CD8-positive, alpha-beta memory T cell (primary cell): Measurements from ENCODE around the gene CFAP57. TPM values are rescaled to one million over a fixed set of nuclear protein-coding genes. Genes with fewer than 3 reads are reported as not detected.

Experiments used
- CTCF ChIA-PET: fragments of 350-600 bp; sonication (Branson Sonifier 250); formaldehyde crosslinking; loops from one replicate; lab custom pipeline; 2021; ENCODE audit warnings: antibody characterized with exemption; lab: Charles Lee
- POLR2A ChIA-PET: fragments of 350-600 bp; sonication (Branson Sonifier 250); formaldehyde crosslinking; loops from one replicate; lab custom pipeline; 2021; ENCODE audit warnings: antibody characterized with exemption; lab: Charles Lee
- DNase-seq, 5 donors: peaks; one replicate each; pipeline versions ENCODE4 v3.0.0 to v3.0.0-alpha.2; 2020 to 2022; ENCODE audit warnings: mixed read lengths in 1 of 5
- H3K27ac ChIP-seq: one replicate; pipeline ENCODE4 v1.7.0; 2013; ENCODE audit warnings: low read depth, mild to moderate bottlenecking, low read length, moderate library complexity
- H3K27me3 ChIP-seq: 2 replicates; pipeline ENCODE4 v1.7.0; 2013; ENCODE audit warnings: low read length, mild to moderate bottlenecking; ENCODE audit not compliant: insufficient read depth, poor library complexity, severe bottlenecking
- H3K36me3 ChIP-seq: 2 replicates; pipeline ENCODE4 v1.7.0; 2013; ENCODE audit warnings: mild to moderate bottlenecking, low read length, moderate library complexity; ENCODE audit not compliant: insufficient read depth
- H3K4me1 ChIP-seq: 2 replicates; pipeline ENCODE4 v1.7.0; 2013; ENCODE audit warnings: mild to moderate bottlenecking, low read length, moderate library complexity; ENCODE audit not compliant: insufficient read depth
- H3K4me3 ChIP-seq: 2 replicates; pipeline ENCODE4 v1.7.0; 2013; ENCODE audit warnings: mild to moderate bottlenecking, low read length
- H3K9me3 ChIP-seq: 2 replicates; pipeline ENCODE4 v1.7.0; 2013; ENCODE audit warnings: mild to moderate bottlenecking, low read length
- H3K27ac Mint-ChIP-seq, 8 donors: one replicate each; pipeline ENCODE4 v1.8.0; 2020 to 2021; ENCODE audit warnings: mixed read lengths in 8 of 8, mild to moderate bottlenecking in 6 of 8, inconsistent platforms in 3 of 8, moderate library complexity in 3 of 8
- H3K27me3 Mint-ChIP-seq, 2 donors: one replicate each; pipeline ENCODE4 v1.8.0; 2020 to 2021; ENCODE audit warnings: mixed read lengths in 2 of 2, mild to moderate bottlenecking in 1 of 2, moderate library complexity in 1 of 2
- H3K36me3 Mint-ChIP-seq, 3 donors: one replicate each; pipeline ENCODE4 v1.8.0; 2020 to 2021; ENCODE audit warnings: mixed read lengths in 3 of 3, inconsistent platforms in 1 of 3, mild to moderate bottlenecking in 1 of 3
- H3K4me1 Mint-ChIP-seq, 3 donors: one replicate each; pipeline ENCODE4 v1.8.0; 2020 to 2021; ENCODE audit warnings: mixed read lengths in 3 of 3, inconsistent platforms in 1 of 3, mild to moderate bottlenecking in 1 of 3
- H3K4me3 Mint-ChIP-seq, 7 donors: one replicate each; pipeline ENCODE4 v1.8.0; 2020 to 2021; ENCODE audit warnings: mixed read lengths in 7 of 7, mild to moderate bottlenecking in 6 of 7, moderate library complexity in 4 of 7, inconsistent platforms in 2 of 7
- H3K9me3 Mint-ChIP-seq, 5 donors: one replicate each; pipeline ENCODE4 v1.8.0; 2020 to 2022; ENCODE audit warnings: mixed read lengths in 5 of 5, mild to moderate bottlenecking in 3 of 5, moderate library complexity in 2 of 5, inconsistent platforms in 1 of 5
- polyA plus RNA-seq: library from polyadenylated mRNA; unstranded; fragments of 300-500 nt; fragmentation: Illumina TruSeq; gene quantifications from one replicate; pipeline ENCODE4 v1.2.3, GENCODE V29; 2021
- total RNA-seq, 2 experiments: library from RNA; stranded (reverse); gene quantifications; one replicate each; pipeline ENCODE4 v1.2.3, GENCODE V29; 2021

The CFAP57 gene
- total and polyA plus RNA-seq, 3 experiments from 2014 or later = 0.26 to 0.33 TPM; not detected in 1

DNA sequence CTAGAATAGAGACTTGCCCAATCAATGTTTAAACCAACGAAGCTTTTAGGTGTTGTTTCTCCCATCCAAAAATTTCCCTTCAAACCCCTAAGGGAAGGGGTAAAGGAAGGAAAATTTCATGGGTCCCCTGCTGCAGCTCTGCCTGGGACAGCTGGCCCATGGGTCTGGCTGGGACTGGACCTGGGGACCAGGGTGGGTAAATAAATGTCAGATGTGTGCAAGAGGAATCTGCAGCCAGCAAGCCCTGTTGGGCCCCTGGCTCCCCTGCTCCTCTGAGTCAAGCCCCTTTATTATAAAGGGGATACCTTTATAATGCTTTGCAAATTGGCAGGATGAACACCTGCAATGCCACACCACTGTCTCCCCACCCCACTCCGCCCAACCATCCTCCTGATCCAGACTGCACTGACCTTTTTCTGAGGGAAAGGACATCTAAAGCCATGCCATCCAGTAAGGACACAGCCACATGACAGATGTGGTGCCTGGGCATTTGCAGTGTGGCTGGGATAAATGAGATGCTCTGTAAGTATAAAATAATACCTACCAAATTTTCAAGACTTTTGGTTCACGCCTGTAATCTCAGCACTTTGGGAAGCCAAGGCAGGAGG lies 95.8 kb downstream of the CFAP57 start:
- no peak for DNase-seq
- Mint-ChIP-seq H3K9me3 (peaks cover 0 to 5% (median 2%) of the 10 kb centered on the region in 5 donors), H3K27me3 (peaks cover 13 to 40% of the 10 kb centered on the region in 2 donors), H3K27ac (no peak overlapping the region), H3K36me3 (no peaks in the 10 kb centered on the region), H3K4me1 (peaks cover 7 to 14% (median 14%) of the 10 kb centered on the region in 3 donors), H3K4me3 (no peak overlapping the region)
- POLR2A ChIA-PET = no interaction called here
- no peaks in the 10 kb centered on the region for H3K36me3 ChIP-seq
- H3K27me3 ChIP-seq = no peaks in the 10 kb centered on the region
- no peak overlapping the region for H3K4me3 ChIP-seq
- CTCF ChIA-PET = no interaction called here
- H3K9me3 ChIP-seq = no peaks in the 10 kb centered on the region
- no peak overlapping the region for H3K27ac ChIP-seq
- no peaks in the 10 kb centered on the region for H3K4me1 ChIP-seq

DNA sequence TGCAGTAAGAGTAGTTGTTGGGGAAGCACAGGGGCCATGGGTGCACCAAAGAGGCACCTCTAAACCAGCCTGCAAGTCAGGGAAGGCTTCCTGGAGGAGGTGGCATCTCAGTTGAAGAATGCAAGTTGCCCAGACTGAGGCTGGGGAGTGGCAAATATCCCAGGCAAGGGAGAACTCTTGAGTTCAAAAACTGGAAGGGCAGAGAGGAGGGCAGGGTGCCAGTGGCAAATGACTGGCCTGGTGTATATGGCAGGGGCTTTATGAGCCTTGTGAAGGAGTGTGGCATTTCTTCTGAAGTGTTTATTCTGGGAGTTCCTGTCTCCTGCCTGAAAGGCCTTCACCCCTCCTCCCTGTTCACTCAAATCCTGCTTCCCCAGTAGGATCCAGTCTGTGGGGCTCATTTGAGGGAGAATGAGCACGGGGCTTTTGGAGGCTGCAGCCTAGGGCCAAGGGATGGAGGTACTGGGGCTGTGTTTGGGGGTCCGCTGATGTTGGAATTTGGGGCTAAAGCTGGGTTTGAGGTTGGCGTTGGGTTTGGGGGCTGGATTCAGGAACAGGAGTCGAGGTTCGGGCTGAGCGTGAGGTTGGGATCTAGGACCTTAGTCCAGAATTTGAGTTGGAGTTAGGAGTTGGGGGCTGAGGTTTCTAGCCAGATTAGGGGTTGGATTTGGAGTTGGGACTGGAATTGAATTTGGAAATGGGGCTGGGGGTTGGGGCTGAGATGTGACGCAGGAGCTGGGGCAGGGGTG lies 97.7 kb downstream of the CFAP57 start, which contains the start of gene TMEM125:
TMEM125 (plus strand) TSS at position 357 of the 749 bp plus-strand sequence. CDS start 2,740 bp downstream, outside the sequence.
- H3K4me1 ChIP-seq = peaks cover 8% of the 10 kb centered on the region
- no peaks in the 10 kb centered on the region for H3K27me3 ChIP-seq
- Mint-ChIP-seq H3K4me3 (peak within 1 kb of the TSS in 6 of 7 donors; percentile 24 to 66 (median 54)), H3K36me3 (no peaks in the 10 kb centered on the region), H3K9me3 (peaks cover 0 to 4% (median 0%) of the 10 kb centered on the region in 5 donors), H3K4me1 (peaks cover 12 to 21% (median 20%) of the 10 kb centered on the region in 3 donors), H3K27me3 (peaks cover 13 to 35% of the 10 kb centered on the region in 2 donors), H3K27ac (peak within 1 kb of the TSS in 2 of 8 donors; percentile 40 to 54)
- CTCF ChIA-PET = no interaction called here
- H3K9me3 ChIP-seq = no peaks in the 10 kb centered on the region
- POLR2A ChIA-PET = no interaction called here
- no peaks in the 10 kb centered on the region for H3K36me3 ChIP-seq
- no peak for DNase-seq
- H3K4me3 ChIP-seq = no peak within 1 kb of the TSS
- no peak within 1 kb of the TSS for H3K27ac ChIP-seq

DNA sequence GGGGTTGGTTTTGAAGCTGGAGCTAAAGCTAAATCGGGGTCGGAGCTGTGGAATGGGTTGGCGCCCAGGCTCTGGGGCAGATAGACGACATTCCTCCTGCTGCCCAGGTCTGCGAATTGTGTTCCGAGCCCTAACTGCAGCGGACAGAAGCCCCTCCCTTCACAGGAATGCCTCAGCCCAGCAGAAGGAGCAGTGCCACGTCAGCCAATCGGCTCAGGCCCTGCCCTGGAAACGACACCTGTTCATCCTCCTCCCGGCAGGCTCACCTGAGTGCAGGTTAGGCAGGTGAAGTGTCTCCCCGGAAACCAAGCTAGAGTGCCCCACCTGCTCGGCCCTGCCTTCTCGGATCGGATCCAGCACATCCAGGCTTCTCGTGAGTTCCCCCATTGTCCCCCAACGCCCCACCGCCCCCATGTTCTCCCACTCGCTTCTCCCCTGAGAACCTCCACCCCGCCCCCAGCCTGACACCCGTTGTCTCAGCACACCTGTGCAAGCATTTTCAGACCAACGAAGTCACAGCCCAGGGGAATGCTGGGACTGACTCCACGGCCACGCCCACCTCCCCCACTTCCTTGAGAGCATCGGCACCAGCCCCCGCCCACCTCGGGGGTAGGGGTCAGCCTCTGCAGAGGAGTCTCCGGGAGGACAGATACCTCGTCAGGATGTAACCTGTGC lies 98.4 kb downstream of the CFAP57 start:
- ChIA-PET CTCF (no interaction called here), POLR2A (no interaction called here)
- H3K4me3 ChIP-seq = no peak overlapping the region
- no peak for DNase-seq
- no peaks in the 10 kb centered on the region for H3K36me3 Mint-ChIP-seq
- no peaks in the 10 kb centered on the region for H3K9me3 ChIP-seq
- H3K27me3 Mint-ChIP-seq = peaks cover 13 to 35% of the 10 kb centered on the region in 2 donors
- no peaks in the 10 kb centered on the region for H3K36me3 ChIP-seq
- no peak overlapping the region for H3K27ac ChIP-seq
- no peaks in the 10 kb centered on the region for H3K27me3 ChIP-seq
- peaks cover 10% of the 10 kb centered on the region for H3K4me1 ChIP-seq
- peaks cover 16 to 28% (median 25%) of the 10 kb centered on the region in 3 donors for H3K4me1 Mint-ChIP-seq
- peaks cover 0 to 8% (median 0%) of the 10 kb centered on the region in 5 donors for H3K9me3 Mint-ChIP-seq
- H3K27ac Mint-ChIP-seq = peak overlapping the region in 2 of 8 donors; percentile 40 to 54
- H3K4me3 Mint-ChIP-seq = peak overlapping the region in 6 of 7 donors; percentile 24 to 66 (median 54)

DNA sequence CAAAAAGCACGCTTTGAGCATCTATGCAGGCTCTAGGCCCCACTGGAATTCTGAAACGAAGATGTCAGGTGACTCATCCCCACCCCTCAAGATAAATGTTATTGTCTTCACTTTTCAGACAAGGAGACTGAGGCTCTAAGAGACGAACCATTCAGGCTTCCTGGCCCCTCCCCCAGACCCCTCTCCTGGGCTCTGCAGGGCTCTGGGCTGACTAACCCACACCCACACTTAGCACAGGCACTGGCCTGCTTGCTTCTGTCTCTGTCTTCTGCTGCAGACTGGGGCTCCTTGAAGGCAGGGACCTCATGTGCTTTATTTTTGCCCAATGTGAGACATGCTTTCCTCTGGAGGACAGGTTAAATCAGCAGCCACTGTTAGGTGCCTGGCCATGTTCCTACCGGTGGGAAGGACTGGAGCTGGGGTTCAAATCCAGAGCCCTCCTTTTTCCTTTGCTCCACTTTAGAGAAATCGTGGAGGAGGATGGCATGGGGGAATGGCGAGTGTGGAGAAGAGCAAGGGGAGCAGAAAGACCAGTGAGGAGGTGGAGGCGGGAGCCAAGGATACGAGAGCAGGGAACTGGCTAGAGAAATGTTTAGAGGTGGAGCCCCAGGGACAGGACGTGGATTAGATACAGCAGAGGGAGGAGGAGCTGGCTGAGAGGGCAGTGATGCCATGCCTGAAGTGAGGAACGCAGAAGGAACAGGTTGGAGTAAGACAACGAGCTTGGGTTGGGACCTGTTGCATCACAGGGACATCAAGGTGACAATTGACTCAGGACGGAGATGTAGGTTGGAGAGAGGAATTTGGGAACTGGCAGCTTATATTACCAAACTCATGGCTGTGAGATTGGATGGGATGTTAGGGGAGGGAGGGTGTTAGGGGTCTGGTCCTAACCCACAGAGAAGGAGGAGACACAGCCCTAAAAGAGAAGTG lies 99.3 kb downstream of the CFAP57 start:
- Mint-ChIP-seq H3K36me3 (no peaks in the 10 kb centered on the region), H3K9me3 (peaks cover 0 to 8% (median 0%) of the 10 kb centered on the region in 5 donors), H3K4me1 (peaks cover 16 to 29% (median 25%) of the 10 kb centered on the region in 3 donors), H3K27me3 (peaks cover 11 to 38% of the 10 kb centered on the region in 2 donors), H3K27ac (peak overlapping the region in 4 of 8 donors; percentile 2 to 60 (median 30)), H3K4me3 (peak overlapping the region in 5 of 7 donors; percentile 2 to 66 (median 45))
- POLR2A ChIA-PET = no interaction called here
- Histone ChIP-seq H3K27ac (no peak overlapping the region), H3K27me3 (no peaks in the 10 kb centered on the region), H3K9me3 (no peaks in the 10 kb centered on the region), H3K4me1 (peaks cover 10% of the 10 kb centered on the region), H3K36me3 (no peaks in the 10 kb centered on the region), H3K4me3 (no peak overlapping the region)
- CTCF ChIA-PET = no interaction called here
- no peak for DNase-seq

DNA sequence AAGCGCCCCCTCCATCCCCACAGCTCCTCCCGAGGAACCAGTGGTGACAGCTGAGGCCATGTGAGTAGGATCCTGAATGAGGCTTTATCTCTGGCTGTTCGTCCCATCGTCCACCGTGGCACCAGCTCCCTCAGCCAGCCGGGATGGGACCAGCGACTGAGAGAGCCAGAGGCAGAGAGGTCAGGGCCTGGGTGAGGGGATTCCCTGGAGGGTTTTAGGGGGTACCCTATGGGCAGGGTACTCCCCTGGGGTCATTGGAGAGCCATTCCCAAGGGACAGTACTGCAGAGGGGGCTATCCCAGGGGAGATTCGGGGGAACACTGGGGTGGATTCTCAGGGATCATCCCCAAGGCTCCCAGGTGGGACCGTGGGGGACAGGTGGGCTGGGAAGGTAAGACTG lies 100.0 kb downstream of the CFAP57 start:
- Histone ChIP-seq H3K4me1 (peaks cover 10% of the 10 kb centered on the region), H3K9me3 (no peaks in the 10 kb centered on the region), H3K27me3 (no peaks in the 10 kb centered on the region), H3K36me3 (no peaks in the 10 kb centered on the region), H3K27ac (no peak overlapping the region), H3K4me3 (no peak overlapping the region)
- Mint-ChIP-seq H3K9me3 (peaks cover 0 to 8% (median 0%) of the 10 kb centered on the region in 5 donors), H3K36me3 (no peaks in the 10 kb centered on the region), H3K4me3 (no peak overlapping the region), H3K27ac (no peak overlapping the region), H3K27me3 (peaks cover 11 to 39% of the 10 kb centered on the region in 2 donors), H3K4me1 (peaks cover 16 to 29% (median 25%) of the 10 kb centered on the region in 3 donors)
- ChIA-PET POLR2A (no interaction called here), CTCF (no interaction called here)
- no peak for DNase-seq

DNA sequence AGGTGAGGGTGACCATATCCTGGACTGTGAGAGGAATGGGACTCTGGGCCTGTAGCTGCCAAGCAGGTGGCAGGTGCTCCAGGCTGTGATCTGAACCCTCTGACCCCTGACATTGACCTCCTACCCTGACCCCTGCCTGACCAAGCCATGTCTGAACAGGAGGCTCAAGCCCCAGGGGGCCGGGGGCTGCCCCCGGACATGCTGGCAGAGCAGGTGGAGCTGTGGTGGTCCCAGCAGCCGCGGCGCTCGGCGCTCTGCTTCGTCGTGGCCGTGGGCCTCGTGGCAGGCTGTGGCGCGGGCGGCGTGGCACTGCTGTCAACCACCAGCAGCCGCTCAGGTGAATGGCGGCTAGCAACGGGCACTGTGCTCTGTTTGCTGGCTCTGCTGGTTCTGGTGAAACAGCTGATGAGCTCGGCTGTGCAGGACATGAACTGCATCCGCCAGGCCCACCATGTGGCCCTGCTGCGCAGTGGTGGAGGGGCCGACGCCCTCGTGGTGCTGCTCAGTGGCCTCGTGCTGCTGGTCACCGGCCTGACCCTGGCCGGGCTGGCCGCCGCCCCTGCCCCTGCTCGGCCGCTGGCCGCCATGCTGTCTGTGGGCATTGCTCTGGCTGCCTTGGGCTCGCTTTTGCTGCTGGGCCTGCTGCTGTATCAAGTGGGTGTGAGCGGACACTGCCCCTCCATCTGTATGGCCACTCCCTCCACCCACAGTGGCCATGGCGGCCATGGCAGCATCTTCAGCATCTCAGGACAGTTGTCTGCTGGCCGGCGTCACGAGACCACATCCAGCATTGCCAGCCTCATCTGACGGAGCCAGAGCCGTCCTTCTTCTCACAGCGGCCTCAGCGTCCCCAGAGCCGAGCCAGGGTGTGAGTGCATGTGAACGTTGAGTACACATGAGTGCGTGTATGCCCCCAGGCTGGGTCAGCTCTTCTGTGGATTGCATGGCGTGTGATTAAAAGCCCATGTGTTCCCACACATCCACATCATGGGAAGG lies 100.7 kb downstream of the CFAP57 start:
- no peaks in the 10 kb centered on the region for H3K36me3 Mint-ChIP-seq
- no peak overlapping the region for H3K4me3 Mint-ChIP-seq
- peaks cover 16 to 29% (median 25%) of the 10 kb centered on the region in 3 donors for H3K4me1 Mint-ChIP-seq
- CTCF ChIA-PET = no interaction called here
- Histone ChIP-seq H3K27me3 (no peaks in the 10 kb centered on the region), H3K4me3 (no peak overlapping the region), H3K9me3 (no peaks in the 10 kb centered on the region), H3K36me3 (no peaks in the 10 kb centered on the region), H3K27ac (no peak overlapping the region), H3K4me1 (peaks cover 10% of the 10 kb centered on the region)
- peaks cover 0 to 8% (median 0%) of the 10 kb centered on the region in 5 donors for H3K9me3 Mint-ChIP-seq
- no peak overlapping the region for H3K27ac Mint-ChIP-seq
- POLR2A ChIA-PET = interaction anchor here (0.5 kb wide), 1 partner anchor 722 kb away, joined by 3 read pairs; no protein-coding TSS in a partner anchor
- no peak for DNase-seq
- H3K27me3 Mint-ChIP-seq = peaks cover 13 to 34% of the 10 kb centered on the region in 2 donors
